Karpas-422 (cell line): Measurements from ENCODE around the gene PASD1. TPM values are rescaled to one million over a fixed set of nuclear protein-coding genes. Genes with fewer than 3 reads are reported as not detected.
A peak's percentile ranks its signal among the peaks of the same experiment; 100 is the strongest.

Experiments
- DNase-seq: peaks from one replicate; pipeline ENCODE4 v3.0.0-alpha.2; 2015
- H2AFZ ChIP-seq: fragments of 200-600 bp; sonication (generic); 2 replicates; pipeline ENCODE4 v1.6.1; 2014; ENCODE audit warnings: antibody characterized with exemption, low read length, mixed read lengths
- H3K27ac ChIP-seq: fragments of 200-600 bp; sonication (generic); 2 replicates; pipeline ENCODE4 v1.5.1; 2014; ENCODE audit warnings: mild to moderate bottlenecking, low read length, moderate library complexity
- H3K27me3 ChIP-seq: fragments of 200-600 bp; sonication (generic); 2 replicates; pipeline ENCODE4 v1.6.1; 2014; ENCODE audit warnings: low read length, mixed read lengths
- H3K36me3 ChIP-seq: fragments of 200-600 bp; sonication (generic); 2 replicates; pipeline ENCODE4 v1.6.1; 2014; ENCODE audit warnings: low read length, mixed read lengths; ENCODE audit not compliant: insufficient read depth
- H3K4me1 ChIP-seq: fragments of 200-600 bp; sonication (generic); 2 replicates; pipeline ENCODE4 v1.6.1; 2014; ENCODE audit warnings: mild to moderate bottlenecking, low read length, mixed read lengths
- H3K4me2 ChIP-seq: fragments of 200-600 bp; sonication (generic); 2 replicates; pipeline ENCODE4 v1.6.1; 2014; ENCODE audit warnings: low read length, low read depth, mild to moderate bottlenecking; ENCODE audit not compliant: poor library complexity, severe bottlenecking
- H3K4me3 ChIP-seq: fragments of 200-600 bp; sonication (generic); 2 replicates; pipeline ENCODE4 v1.5.1; 2014; ENCODE audit warnings: mild to moderate bottlenecking, antibody characterized with exemption, low read length, mixed read lengths
- H3K79me2 ChIP-seq: fragments of 200-600 bp; sonication (generic); 2 replicates; pipeline ENCODE4 v1.6.1; 2014; ENCODE audit warnings: mild to moderate bottlenecking, low read length, mixed read lengths
- H3K9ac ChIP-seq: fragments of 200-600 bp; sonication (generic); 2 replicates; pipeline ENCODE4 v1.6.0; 2014; ENCODE audit warnings: low read length
- H3K9me2 ChIP-seq: fragments of 200-600 bp; sonication (generic), shearing (Covaris generic); replicated peaks from 2 replicates; pipeline ENCODE4 v1.6.0; 2014; ENCODE audit warnings: mild to moderate bottlenecking, low read length, moderate library complexity; ENCODE audit not compliant: insufficient read depth
- H3K9me3 ChIP-seq: fragments of 300-700, 200-600 bp; sonication (generic); 2 replicates; pipeline ENCODE4 v1.6.1; 2014; ENCODE audit warnings: low read length, mixed read lengths
- H4K20me1 ChIP-seq: fragments of 200-600 bp; sonication (generic); 2 replicates; pipeline ENCODE4 v1.6.1; 2014; ENCODE audit warnings: mild to moderate bottlenecking, antibody characterized with exemption, low read length, low read depth; ENCODE audit not compliant: insufficient read depth
- total RNA-seq: library from RNA; depleted of rRNA; stranded (reverse); fragments of >200 nt; shearing (Covaris generic); gene quantifications from 2 replicates; pipeline ENCODE4 v1.2.3, GENCODE V29; 2014; ENCODE audit warnings: low replicate concordance

Gene PASD1
- total RNA-seq, 1 experiment from 2014 or later = not detected

DNA sequence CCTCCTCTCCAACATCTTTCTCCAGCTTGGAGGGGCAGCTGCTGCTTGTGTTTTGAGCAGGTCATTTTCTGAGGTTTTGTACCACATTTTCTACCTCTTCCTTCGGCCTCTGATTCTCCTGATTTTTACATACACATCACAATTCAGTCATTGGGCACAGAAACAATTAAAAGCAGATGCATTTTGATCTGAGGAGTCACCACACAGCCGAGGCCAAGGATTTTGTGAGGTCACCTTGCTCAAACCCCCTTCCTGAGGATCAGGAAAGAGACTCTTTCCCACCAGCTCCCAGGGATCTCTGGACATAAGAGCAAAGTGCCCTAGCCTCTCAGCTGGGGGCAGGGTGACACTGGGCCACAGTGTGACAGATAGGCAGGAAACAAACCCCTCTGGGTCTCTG, 147.0 kb downstream of the PASD1 start:
- DNase-seq = no peak

DNA sequence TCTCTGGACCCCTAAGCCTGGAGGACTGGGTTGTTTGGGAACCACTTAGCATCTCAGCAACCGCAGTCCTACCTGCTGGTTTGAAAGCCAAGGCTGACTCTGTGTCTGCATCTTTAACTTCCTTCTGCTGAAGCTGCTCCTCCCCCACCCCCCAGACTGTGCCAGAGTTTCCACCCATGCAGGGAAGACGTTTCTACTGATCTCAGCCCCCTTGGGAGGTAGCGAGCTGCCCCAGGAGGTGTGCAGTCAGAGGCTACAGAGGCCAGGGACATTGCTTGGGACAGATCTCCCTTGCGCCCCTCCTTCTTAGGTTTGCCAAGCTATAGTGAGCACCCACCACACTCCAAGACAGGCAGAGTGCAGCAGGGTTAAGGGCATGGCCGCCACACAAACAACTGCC, 147.7 kb downstream of the PASD1 start:
- H3K27me3 ChIP-seq = no peaks in the 10 kb centered on the region
- DNase-seq = no peak
- H3K79me2 ChIP-seq = no peaks in the 10 kb centered on the region
- H3K27ac ChIP-seq = no peak overlapping the region
- no peak overlapping the region for H2AFZ ChIP-seq
- H3K9me3 ChIP-seq = no peaks in the 10 kb centered on the region
- H3K36me3 ChIP-seq = no peaks in the 10 kb centered on the region
- no peaks in the 10 kb centered on the region for H3K9me2 ChIP-seq
- no peak overlapping the region for H3K9ac ChIP-seq
- H3K4me1 ChIP-seq = no peaks in the 10 kb centered on the region
- no peak overlapping the region for H3K4me3 ChIP-seq
- H4K20me1 ChIP-seq = no peaks in the 10 kb centered on the region
- no peak overlapping the region for H3K4me2 ChIP-seq

More for the DNA sequence above, 147.0 kb downstream of the PASD1 start:
- Histone ChIP-seq H3K4me2 (no peak overlapping the region), H3K9me2 (no peaks in the 10 kb centered on the region), H3K27me3 (no peaks in the 10 kb centered on the region), H3K79me2 (no peaks in the 10 kb centered on the region), H3K4me1 (no peaks in the 10 kb centered on the region), H3K27ac (no peak overlapping the region), H3K9me3 (no peaks in the 10 kb centered on the region), H3K9ac (no peak overlapping the region), H2AFZ (no peak overlapping the region), H3K4me3 (no peak overlapping the region), H3K36me3 (no peaks in the 10 kb centered on the region), H4K20me1 (no peaks in the 10 kb centered on the region)

DNA sequence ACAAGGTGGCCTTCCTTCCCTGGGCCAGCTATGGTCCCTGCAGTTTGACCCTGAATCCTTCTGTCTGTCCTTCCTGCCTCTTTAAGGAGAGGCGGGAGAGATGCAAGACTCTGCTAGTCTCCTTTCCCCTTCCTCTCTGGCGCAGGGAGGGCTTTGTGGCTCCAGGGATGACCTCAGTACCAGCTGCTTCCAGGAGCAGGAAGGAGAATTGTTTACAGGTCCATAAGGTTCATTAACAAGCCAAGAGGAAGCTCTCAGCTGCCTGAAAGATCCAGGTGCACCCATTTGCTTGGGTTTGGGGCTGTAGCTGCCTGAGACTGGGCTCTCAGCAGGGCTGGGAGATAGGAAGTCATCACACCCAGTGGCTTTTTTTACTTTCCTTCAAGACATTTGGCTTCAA, 148.3 kb downstream of the PASD1 start:
- Histone ChIP-seq H3K4me1 (no peaks in the 10 kb centered on the region), H3K36me3 (no peaks in the 10 kb centered on the region), H3K9me3 (no peaks in the 10 kb centered on the region), H3K27ac (no peak overlapping the region), H3K4me2 (no peak overlapping the region), H3K4me3 (no peak overlapping the region), H2AFZ (no peak overlapping the region), H3K27me3 (no peaks in the 10 kb centered on the region), H3K79me2 (no peaks in the 10 kb centered on the region), H3K9me2 (no peaks in the 10 kb centered on the region), H3K9ac (no peak overlapping the region), H4K20me1 (no peaks in the 10 kb centered on the region)
- no peak for DNase-seq

DNA sequence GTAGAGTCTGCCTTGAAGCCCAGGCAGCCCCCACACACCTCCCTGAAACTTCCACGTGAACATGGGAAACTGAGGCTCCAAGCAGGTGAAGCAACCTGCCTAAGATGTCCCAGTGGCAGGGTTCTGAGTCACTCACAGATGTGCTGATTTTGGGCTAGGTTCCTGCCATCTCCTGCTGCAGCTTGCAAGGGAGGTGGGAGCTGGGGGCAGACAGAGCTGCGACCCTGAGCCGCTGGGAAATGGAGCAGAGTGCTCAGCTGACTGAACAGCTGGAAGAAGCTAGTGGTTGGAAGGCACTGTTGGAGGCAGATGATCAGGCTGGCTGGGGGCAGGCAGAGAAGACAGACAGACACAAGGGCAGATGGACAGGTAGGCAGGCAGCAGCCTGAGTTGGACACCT, 148.8 kb downstream of the PASD1 start:
- Histone ChIP-seq H3K4me1 (no peaks in the 10 kb centered on the region), H3K9me2 (no peaks in the 10 kb centered on the region), H3K36me3 (no peaks in the 10 kb centered on the region), H3K4me2 (no peak overlapping the region), H3K27ac (no peak overlapping the region), H3K79me2 (no peaks in the 10 kb centered on the region), H3K9me3 (no peaks in the 10 kb centered on the region), H3K27me3 (no peaks in the 10 kb centered on the region), H3K9ac (no peak overlapping the region), H2AFZ (no peak overlapping the region), H3K4me3 (no peak overlapping the region), H4K20me1 (no peaks in the 10 kb centered on the region)
- no peak for DNase-seq

DNA sequence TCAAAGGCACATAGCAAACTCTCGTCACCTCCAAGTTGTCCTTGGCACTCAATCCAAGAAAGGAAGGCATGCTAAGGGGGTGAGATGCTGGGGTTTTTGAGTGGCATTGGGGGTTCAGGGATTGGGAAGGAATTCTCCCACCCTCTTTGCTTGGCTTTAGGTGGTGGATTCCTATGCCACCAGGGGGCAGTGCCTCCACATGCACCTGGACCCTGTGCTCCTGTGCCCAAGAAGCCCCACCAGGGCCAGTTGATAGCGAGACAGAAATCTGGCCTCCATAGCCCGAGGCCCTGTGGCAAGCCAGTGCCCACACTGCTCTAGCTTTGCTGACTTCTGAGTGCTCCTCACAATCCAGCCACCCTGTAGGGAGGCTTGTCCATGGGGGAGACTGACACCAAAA, 150.4 kb downstream of the PASD1 start:
- Histone ChIP-seq H3K9me2 (no peaks in the 10 kb centered on the region), H3K36me3 (no peaks in the 10 kb centered on the region), H3K27ac (no peak overlapping the region), H3K27me3 (no peaks in the 10 kb centered on the region), H4K20me1 (no peaks in the 10 kb centered on the region), H3K4me2 (no peak overlapping the region), H3K9ac (no peak overlapping the region), H3K79me2 (no peaks in the 10 kb centered on the region), H3K9me3 (no peaks in the 10 kb centered on the region), H2AFZ (no peak overlapping the region), H3K4me1 (no peaks in the 10 kb centered on the region), H3K4me3 (no peak overlapping the region)
- peak; percentile 75 for DNase-seq

DNA sequence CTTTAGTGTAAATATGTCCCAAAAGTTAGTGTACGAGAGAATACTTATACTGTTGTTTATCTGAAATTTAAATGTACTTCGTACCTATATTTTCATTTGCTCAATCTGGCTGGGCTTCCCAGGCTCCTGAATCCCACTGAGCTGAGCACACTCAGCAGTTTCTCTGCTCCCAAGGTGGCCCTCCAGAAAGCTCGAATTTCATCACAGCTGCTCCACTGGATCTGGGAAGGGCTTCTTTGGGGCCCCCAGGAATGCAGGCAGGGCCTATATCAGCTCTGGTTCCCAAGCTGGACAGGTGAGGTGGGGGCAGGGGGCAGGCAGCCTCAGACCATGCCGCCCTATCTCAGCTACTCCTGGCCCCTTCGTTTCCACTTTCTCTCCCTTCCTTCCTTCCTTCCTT, 150.9 kb downstream of the PASD1 start:
- Histone ChIP-seq H3K4me2 (no peak overlapping the region), H3K9ac (no peak overlapping the region), H3K4me1 (no peaks in the 10 kb centered on the region), H3K4me3 (no peak overlapping the region), H3K36me3 (no peaks in the 10 kb centered on the region), H3K9me2 (no peaks in the 10 kb centered on the region), H3K27ac (no peak overlapping the region), H3K79me2 (no peaks in the 10 kb centered on the region), H4K20me1 (no peaks in the 10 kb centered on the region), H3K9me3 (no peaks in the 10 kb centered on the region), H3K27me3 (no peaks in the 10 kb centered on the region), H2AFZ (no peak overlapping the region)
- no peak for DNase-seq

DNA sequence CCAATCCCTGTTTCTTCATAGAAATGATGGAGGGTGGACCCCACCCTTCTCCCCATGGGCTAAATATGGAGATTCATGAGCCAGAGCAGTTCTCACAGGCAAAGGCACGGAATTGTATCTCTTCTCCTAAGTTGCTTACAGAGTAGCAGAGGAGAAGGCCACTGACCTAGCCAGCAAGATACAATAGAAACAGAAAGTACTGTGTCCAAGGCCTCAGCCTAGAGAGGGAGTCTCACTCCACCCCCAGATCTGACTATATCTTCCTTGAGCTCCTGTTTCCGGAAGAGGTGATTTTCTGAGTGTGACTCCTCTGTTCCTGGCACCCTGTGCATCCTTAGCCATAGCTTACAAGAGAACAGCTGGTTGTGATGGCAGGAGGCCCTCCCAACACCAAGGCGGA, 152.3 kb downstream of the PASD1 start, which contains the start of gene FATE1:
Gene FATE1, plus strand, starts transcription at position 284 of the 400 bp plus-strand sequence. Its CDS starts 85 bp downstream, at position 369.
- H3K36me3 ChIP-seq = no peaks in the 10 kb centered on the region

DNA sequence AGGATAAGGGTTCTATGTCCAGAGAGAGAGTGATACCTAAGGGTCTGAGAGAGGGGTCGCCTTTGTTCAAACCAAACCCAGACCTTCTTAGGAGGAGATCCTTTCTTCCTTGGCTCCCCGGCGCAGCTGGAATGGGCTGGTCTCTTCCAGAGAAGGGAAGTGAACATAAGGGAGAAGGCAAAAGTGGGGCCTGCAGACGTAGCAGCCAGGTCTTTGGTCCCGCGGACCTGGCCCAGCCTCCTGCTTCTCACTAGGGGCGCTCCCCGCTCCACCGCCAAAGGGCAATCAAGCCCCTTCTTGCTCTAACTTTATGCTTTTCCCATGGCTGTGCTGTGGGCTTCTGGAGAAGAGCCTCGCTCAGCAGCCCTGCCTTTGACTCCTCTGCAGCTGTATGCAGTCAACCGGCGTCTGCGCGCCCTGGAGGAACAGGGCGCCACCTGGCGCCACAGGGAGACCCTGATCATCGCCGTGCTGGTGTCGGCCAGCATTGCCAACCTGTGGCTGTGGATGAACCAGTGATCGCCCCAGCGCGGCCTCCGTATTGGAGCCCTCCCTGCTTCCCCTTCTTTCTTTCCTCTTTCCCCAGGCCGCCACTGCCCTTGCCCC, 158.9 kb downstream of the PASD1 start:
- Histone ChIP-seq H3K36me3 (no peaks in the 10 kb centered on the region), H3K4me2 (no peak overlapping the region), H4K20me1 (no peaks in the 10 kb centered on the region), H3K9me2 (no peaks in the 10 kb centered on the region), H3K79me2 (no peaks in the 10 kb centered on the region), H3K27me3 (no peaks in the 10 kb centered on the region), H3K9ac (no peak overlapping the region), H2AFZ (no peak overlapping the region), H3K27ac (no peak overlapping the region), H3K9me3 (no peaks in the 10 kb centered on the region), H3K4me3 (no peak overlapping the region), H3K4me1 (no peaks in the 10 kb centered on the region)
- no peak for DNase-seq

More for the DNA sequence above, 152.3 kb downstream of the PASD1 start, which contains the start of gene FATE1:
- H3K79me2 ChIP-seq = no peaks in the 10 kb centered on the region
- no peaks in the 10 kb centered on the region for H3K27me3 ChIP-seq
- H3K4me1 ChIP-seq = no peaks in the 10 kb centered on the region
- no peaks in the 10 kb centered on the region for H3K9me2 ChIP-seq
- no peaks in the 10 kb centered on the region for H4K20me1 ChIP-seq
- H3K4me2 ChIP-seq = no peak within 1 kb of the TSS
- H2AFZ ChIP-seq = no peak within 1 kb of the TSS
- H3K9me3 ChIP-seq = no peaks in the 10 kb centered on the region
- H3K9ac ChIP-seq = no peak within 1 kb of the TSS
- no peak within 1 kb of the TSS for H3K27ac ChIP-seq
- H3K4me3 ChIP-seq = no peak within 1 kb of the TSS
- DNase-seq = no peak
